Left ventricle myocardium inferior (tissue), 1 donor: Measurements from ENCODE around the gene CDAN1. TPM values are rescaled to one million over a fixed set of nuclear protein-coding genes. Genes with fewer than 3 reads are reported as not detected.

ENCODE experiments used
- DNase-seq: peaks from one replicate; pipeline ENCODE4 v3.0.0-alpha.2; 2020
- H3K27ac ChIP-seq: fragments of 200-600 bp; replicated peaks from 2 replicates; pipeline ENCODE4 v1.8.0; 2021
- H3K27me3 ChIP-seq: fragments of 200-600 bp; 2 replicates; pipeline ENCODE4 v1.8.0; 2021; ENCODE audit warnings: low read depth
- H3K36me3 ChIP-seq: fragments of 200-600 bp; 2 replicates; pipeline ENCODE4 v1.8.0; 2021
- H3K4me1 ChIP-seq: fragments of 200-600 bp; 2 replicates; pipeline ENCODE4 v1.8.0; 2021
- H3K4me3 ChIP-seq: fragments of 200-600 bp; 2 replicates; pipeline ENCODE4 v1.8.0; 2021; ENCODE audit warnings: mild to moderate bottlenecking, moderate library complexity
- H3K9me3 ChIP-seq: fragments of 200-600 bp; replicated peaks from 2 replicates; pipeline ENCODE4 v1.8.0; 2021
- CTCF ChIP-seq: fragments of 200-600 bp; IDR thresholded peaks from 2 replicates; pipeline ENCODE4 v1.8.0; 2021; ENCODE audit warnings: antibody characterized with exemption, mild to moderate bottlenecking, borderline replicate concordance
- intact Hi-C: fragments of 100-400 bp; cut with micrococcal nuclease; formaldehyde crosslinking; loops from one replicate; pipeline ENCODE4 v1.11.0; 2022
- total RNA-seq: library from RNA; stranded (reverse); fragmentation: NEBNext Ultra II Directional; extraction: Animal tissue kit (Norgen Biotek cat#: 25700); gene quantifications from one replicate; pipeline ENCODE4 v1.2.1, GENCODE V29; 2021
- donor health status: DM: no; HTN: yes; CAD: no; lungs with severe emphysema.

The CDAN1 gene
- total RNA-seq, 1 donor from 2014 or later, result 6.2 TPM

GRCh38 chr15:42724276-42724675, 12.7 kb downstream of the CDAN1 start:
- peaks cover 97% of the 10 kb centered on the region for H3K36me3 ChIP-seq
- H3K4me1 ChIP-seq, result no peaks in the 10 kb centered on the region
- H3K27me3 ChIP-seq, result no peaks in the 10 kb centered on the region
- H3K27ac ChIP-seq, result no peak overlapping the region
- TF ChIP-seq CTCF, result no peak
- no peaks in the 10 kb centered on the region for H3K9me3 ChIP-seq
- DNase-seq, result no peak
- no peak overlapping the region for H3K4me3 ChIP-seq
- intact Hi-C loops, result no loop called here

GRCh38 chr15:42723068-42723467, 13.9 kb downstream of the CDAN1 start:
- no peak for DNase-seq
- H3K27ac ChIP-seq, result no peak overlapping the region
- H3K4me3 ChIP-seq, result no peak overlapping the region
- peaks cover 97% of the 10 kb centered on the region for H3K36me3 ChIP-seq
- H3K9me3 ChIP-seq, result no peaks in the 10 kb centered on the region
- intact Hi-C loops, result no loop called here
- TF ChIP-seq CTCF, result peak; percentile 14
- no peaks in the 10 kb centered on the region for H3K4me1 ChIP-seq
- no peaks in the 10 kb centered on the region for H3K27me3 ChIP-seq

GRCh38 chr15:42721916-42722315, 15.0 kb downstream of the CDAN1 start:
- intact Hi-C loops, result no loop called here

GRCh38 chr15:42721016-42721415, 15.9 kb downstream of the CDAN1 start:
- intact Hi-C loops, result no loop called here

More at GRCh38 chr15:42721916-42722315, 15.0 kb downstream of the CDAN1 start:
- Histone ChIP-seq H3K4me3 (no peak overlapping the region), H3K36me3 (peaks cover 96% of the 10 kb centered on the region), H3K4me1 (no peaks in the 10 kb centered on the region), H3K9me3 (no peaks in the 10 kb centered on the region), H3K27ac (no peak overlapping the region), H3K27me3 (no peaks in the 10 kb centered on the region)
- TF ChIP-seq CTCF, result no peak
- DNase-seq, result no peak

GRCh38 chr15:42720071-42720470, 16.9 kb downstream of the CDAN1 start:
- no peaks in the 10 kb centered on the region for H3K27me3 ChIP-seq
- peaks cover 82% of the 10 kb centered on the region for H3K36me3 ChIP-seq
- intact Hi-C loops, result no loop called here
- H3K9me3 ChIP-seq, result no peaks in the 10 kb centered on the region
- no peak for DNase-seq
- H3K4me3 ChIP-seq, result no peak overlapping the region
- no peak overlapping the region for H3K27ac ChIP-seq
- no peak for TF ChIP-seq CTCF
- no peaks in the 10 kb centered on the region for H3K4me1 ChIP-seq

More at GRCh38 chr15:42721016-42721415, 15.9 kb downstream of the CDAN1 start:
- Histone ChIP-seq H3K36me3 (peaks cover 91% of the 10 kb centered on the region), H3K27ac (no peak overlapping the region), H3K9me3 (no peaks in the 10 kb centered on the region), H3K4me3 (no peak overlapping the region), H3K4me1 (no peaks in the 10 kb centered on the region), H3K27me3 (no peaks in the 10 kb centered on the region)
- no peak for TF ChIP-seq CTCF
- DNase-seq, result no peak

- TF ChIP-seq CTCF, result no peak
- no peaks in the 10 kb centered on the region for H3K27me3 ChIP-seq
- H3K9me3 ChIP-seq, result no peaks in the 10 kb centered on the region
- H3K4me3 ChIP-seq, result no peak overlapping the region
- DNase-seq, result no peak
- H3K36me3 ChIP-seq, result peaks cover 71% of the 10 kb centered on the region
- intact Hi-C loops, result no loop called here
- H3K27ac ChIP-seq, result no peak overlapping the region
- no peaks in the 10 kb centered on the region for H3K4me1 ChIP-seq
Observed at GRCh38 chr15:42719043-42719442, 17.9 kb downstream of the CDAN1 start.
